Thymus (tissue), 11 donors: ENCODE results near the gene TDP1. TPM values are rescaled to one million over a fixed set of nuclear protein-coding genes. Genes with fewer than 3 reads are reported as not detected.

Experiments used
- DNase-seq, 9 donors: peaks; one replicate each; pipeline ENCODE4 v3.0.0-alpha.2; 2013; ENCODE audit warnings: low spot score in 9 of 9, low read depth in 6 of 9, missing footprints in 1 of 9
- H3K27ac ChIP-seq, 2 donors: one replicate each; pipeline ENCODE4 v1.5.1; 2013; ENCODE audit warnings: control low read depth in 1 of 2, low read depth in 1 of 2, low read length in 1 of 2, mild to moderate bottlenecking in 1 of 2, moderate library complexity in 1 of 2
- H3K27me3 ChIP-seq, 2 donors: one replicate each; pipeline ENCODE4 v1.5.1; 2013; ENCODE audit warnings: low read length in 1 of 2; ENCODE audit not compliant: control insufficient read depth in 2 of 2, insufficient read depth in 1 of 2
- H3K36me3 ChIP-seq, 2 donors: one replicate each; pipeline ENCODE4 v1.5.1; 2013; ENCODE audit warnings: low read length in 1 of 2, mild to moderate bottlenecking in 1 of 2, moderate library complexity in 1 of 2; ENCODE audit not compliant: control insufficient read depth in 2 of 2, insufficient read depth in 2 of 2
- H3K4me1 ChIP-seq, 2 donors: one replicate each; pipeline ENCODE4 v1.5.1; 2013; ENCODE audit warnings: low read length in 2 of 2; ENCODE audit not compliant: control insufficient read depth in 2 of 2, insufficient read depth in 2 of 2
- H3K4me3 ChIP-seq, 2 donors: one replicate each; pipeline ENCODE4 v1.5.1; 2013; ENCODE audit warnings: low read length in 2 of 2, control low read depth in 1 of 2, mild to moderate bottlenecking in 1 of 2
- H3K9me3 ChIP-seq, 2 donors: one replicate each; pipeline ENCODE4 v1.5.1; 2013; ENCODE audit warnings: low read length in 1 of 2, mild to moderate bottlenecking in 1 of 2; ENCODE audit not compliant: control insufficient read depth in 2 of 2, insufficient read depth in 1 of 2
- WGBS: extraction: QIAGEN DNeasy Blood & Tissue Kit; methylation state at CpG from one replicate; pipeline ENCODE4 v1.1.7; 2013; 5-methylcytosine and 5-hydroxymethylcytosine counted together
- polyA plus RNA-seq: library from polyadenylated mRNA; stranded (reverse); fragments of 200-250 nt; gene quantifications from one replicate; pipeline ENCODE4 v1.2.3, GENCODE V29; 2013
- total RNA-seq: library from RNA; stranded (reverse); fragments of 120-200 nt; gene quantifications from one replicate; pipeline ENCODE4 v1.2.4, GENCODE V29; 2013
- donor health status: healthy.

TDP1 gene
- total and polyA plus RNA-seq, 2 donors = 12.5 to 31.4 TPM

- no peak overlapping the region for H3K27ac ChIP-seq
- H3K27me3 ChIP-seq = no peaks in the 10 kb centered on the region
- H3K4me1 ChIP-seq = peaks cover 0 to 4% of the 10 kb centered on the region in 2 donors
- no peaks in the 10 kb centered on the region for H3K9me3 ChIP-seq
- no peak for DNase-seq
- WGBS = 91% methylated on average over 2 of the region's 2 CpGs
- H3K36me3 ChIP-seq = no peaks in the 10 kb centered on the region
- H3K4me3 ChIP-seq = no peak overlapping the region
These were observed 43.5 kb upstream of the TDP1 start for GRCh38 chr14:89912221-89912620.

GRCh38 chr14:89912667-89913211 lies 43.0 kb upstream of the TDP1 start:
- H3K27me3 ChIP-seq = no peaks in the 10 kb centered on the region
- DNase-seq = no peak
- no peaks in the 10 kb centered on the region for H3K36me3 ChIP-seq
- H3K27ac ChIP-seq = peak overlapping the region in 1 of 2 donors; percentile 33
- H3K4me1 ChIP-seq = peaks cover 0 to 4% of the 10 kb centered on the region in 2 donors
- H3K9me3 ChIP-seq = no peaks in the 10 kb centered on the region
- WGBS = 47% methylated on average over 9 of the region's 9 CpGs
- no peak overlapping the region for H3K4me3 ChIP-seq

DNA sequence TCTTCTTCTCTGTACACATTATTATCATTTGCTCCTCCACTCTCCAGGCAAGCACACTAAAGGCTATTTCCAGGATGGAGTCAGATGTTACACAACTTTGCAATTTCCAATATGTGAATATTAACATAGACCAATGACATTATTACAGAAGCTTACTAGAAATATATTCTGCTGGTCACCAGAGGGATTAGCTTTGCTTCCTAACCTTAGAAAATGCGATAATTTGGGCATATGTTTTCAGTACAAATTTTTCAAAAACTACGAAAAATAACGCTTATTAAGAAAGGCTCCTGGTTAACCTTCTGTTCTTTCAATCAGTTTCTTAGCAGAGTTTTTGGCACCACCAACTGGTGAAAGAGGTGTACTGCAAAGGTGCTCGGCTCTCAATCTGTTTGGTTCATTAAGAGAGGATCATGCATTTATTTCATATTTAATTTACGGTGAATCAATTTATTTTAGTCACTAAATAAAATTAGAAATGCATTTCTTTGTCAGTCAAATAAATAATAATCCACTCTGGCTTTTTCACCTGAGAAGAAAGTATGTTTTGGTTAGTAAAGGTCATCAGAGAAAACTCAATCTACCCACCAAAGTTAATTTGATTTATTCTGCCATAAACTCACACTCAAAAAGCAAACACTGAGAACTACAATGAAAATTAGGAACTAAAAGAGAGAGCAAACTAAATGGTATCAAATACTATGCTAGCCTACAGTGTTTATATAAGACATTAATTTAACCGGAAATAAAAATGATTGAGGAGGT lies 40.4 kb upstream of the TDP1 start:
- WGBS = 24% methylated on average over 6 of the region's 6 CpGs
- H3K4me3 ChIP-seq = no peak overlapping the region

GRCh38 chr14:89918721-89919120 lies 37.0 kb upstream of the TDP1 start:
- no peak overlapping the region for H3K27ac ChIP-seq
- H3K4me3 ChIP-seq = no peak overlapping the region
- no peaks in the 10 kb centered on the region for H3K4me1 ChIP-seq
- no peaks in the 10 kb centered on the region for H3K36me3 ChIP-seq
- no peak for DNase-seq
- H3K9me3 ChIP-seq = no peaks in the 10 kb centered on the region
- WGBS = 98% methylated on average over 2 of the region's 2 CpGs
- no peaks in the 10 kb centered on the region for H3K27me3 ChIP-seq

More for the DNA sequence above, 40.4 kb upstream of the TDP1 start:
- DNase-seq = peak in 8 of 9 donors; percentile 26 to 74 (median 54)
- Histone ChIP-seq H3K36me3 (no peaks in the 10 kb centered on the region), H3K27ac (no peak overlapping the region), H3K27me3 (no peaks in the 10 kb centered on the region), H3K9me3 (no peaks in the 10 kb centered on the region), H3K4me1 (peaks cover 0 to 4% of the 10 kb centered on the region in 2 donors)

DNA sequence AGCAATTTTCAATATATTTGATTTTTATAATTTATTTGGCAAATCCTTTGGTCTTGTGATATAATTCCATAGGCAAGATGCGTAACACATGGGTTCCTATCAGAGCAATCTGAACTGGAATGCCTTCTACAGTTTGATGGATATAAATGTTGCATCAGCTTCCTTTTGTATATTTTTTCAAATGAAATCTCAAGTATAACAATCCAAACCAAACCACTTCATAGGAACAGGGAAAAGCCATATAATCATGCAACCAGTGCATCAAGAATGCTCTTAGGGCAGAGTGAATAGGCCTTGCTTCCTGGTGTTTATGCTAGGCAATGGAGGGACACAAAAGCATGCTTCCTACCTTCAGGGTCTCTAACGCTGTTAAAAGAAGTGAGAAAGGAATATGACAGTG lies 35.7 kb upstream of the TDP1 start:
- H3K4me3 ChIP-seq = no peak overlapping the region
- H3K36me3 ChIP-seq = no peaks in the 10 kb centered on the region
- H3K27me3 ChIP-seq = no peaks in the 10 kb centered on the region
- no peaks in the 10 kb centered on the region for H3K4me1 ChIP-seq
- DNase-seq = no peak
- H3K27ac ChIP-seq = no peak overlapping the region
- H3K9me3 ChIP-seq = no peaks in the 10 kb centered on the region
- WGBS = over 99% methylated on average over 2 of the region's 2 CpGs

DNA sequence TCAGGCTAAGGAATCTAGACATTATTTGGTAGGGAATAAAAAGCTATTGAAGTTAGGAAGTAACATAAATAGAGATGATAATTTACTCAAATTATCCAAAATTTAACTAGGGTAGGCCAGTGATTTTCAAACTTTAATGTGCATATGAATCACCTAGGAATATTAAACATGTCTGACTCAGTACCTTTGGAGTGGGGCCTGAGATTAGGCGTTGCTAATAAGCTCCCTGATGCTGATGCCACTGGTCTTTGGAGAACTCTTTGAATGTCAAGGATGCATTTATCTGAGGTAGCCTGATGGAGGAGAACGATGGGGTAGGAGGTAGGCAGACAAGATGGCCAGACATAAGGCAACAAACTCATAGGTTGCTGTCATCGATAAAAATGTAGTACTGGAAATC lies 34.4 kb upstream of the TDP1 start:
- 99% methylated on average over 3 of the region's 3 CpGs for WGBS
- no peak overlapping the region for H3K27ac ChIP-seq
- H3K27me3 ChIP-seq = no peaks in the 10 kb centered on the region
- H3K4me1 ChIP-seq = no peaks in the 10 kb centered on the region
- no peak for DNase-seq
- no peak overlapping the region for H3K4me3 ChIP-seq
- no peaks in the 10 kb centered on the region for H3K9me3 ChIP-seq
- no peaks in the 10 kb centered on the region for H3K36me3 ChIP-seq

DNA sequence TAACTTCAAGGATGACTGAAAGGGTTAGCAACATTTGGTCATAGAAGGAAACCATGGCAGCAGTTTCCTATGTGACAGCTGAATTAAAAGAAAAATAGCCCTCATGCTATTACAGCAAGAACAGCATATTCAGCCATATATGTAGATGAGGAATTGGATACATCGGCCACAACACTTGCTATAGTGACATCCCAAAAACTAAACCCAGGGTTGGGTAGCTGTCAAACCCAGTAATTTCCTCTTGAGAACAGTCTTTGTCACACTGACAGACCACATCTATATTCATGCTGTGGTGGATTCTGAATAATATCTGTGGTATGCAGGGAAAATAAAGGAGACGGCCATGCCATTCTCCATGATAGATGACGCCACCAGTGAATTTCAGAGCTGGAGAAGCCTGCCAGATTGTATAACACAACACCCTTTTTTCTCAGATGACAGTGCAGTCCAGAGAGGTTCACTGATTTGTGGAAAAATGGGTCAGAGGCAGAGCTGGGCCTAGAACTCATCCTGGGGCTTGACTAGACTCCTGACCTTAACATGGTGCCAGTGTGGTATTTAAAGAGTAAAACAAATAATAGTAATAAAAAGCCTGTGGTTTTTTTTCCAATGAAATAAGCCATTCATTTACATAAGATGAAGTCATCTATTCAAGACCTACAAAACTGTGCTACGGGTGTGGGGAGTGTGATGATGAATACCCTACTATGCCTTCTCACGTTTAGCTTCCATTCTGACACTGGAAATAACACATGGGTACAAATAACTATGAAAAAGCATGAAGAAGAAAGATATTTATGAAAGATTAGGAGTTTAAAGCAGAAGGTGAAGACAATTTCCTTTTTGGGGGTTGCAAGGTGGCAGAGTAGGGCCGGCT lies 33.5 kb upstream of the TDP1 start:
- no peaks in the 10 kb centered on the region for H3K36me3 ChIP-seq
- H3K9me3 ChIP-seq = no peaks in the 10 kb centered on the region
- 97% methylated on average over 6 of the region's 6 CpGs for WGBS
- H3K4me3 ChIP-seq = no peak overlapping the region
- no peak for DNase-seq
- no peaks in the 10 kb centered on the region for H3K4me1 ChIP-seq
- H3K27me3 ChIP-seq = no peaks in the 10 kb centered on the region
- H3K27ac ChIP-seq = no peak overlapping the region

DNA sequence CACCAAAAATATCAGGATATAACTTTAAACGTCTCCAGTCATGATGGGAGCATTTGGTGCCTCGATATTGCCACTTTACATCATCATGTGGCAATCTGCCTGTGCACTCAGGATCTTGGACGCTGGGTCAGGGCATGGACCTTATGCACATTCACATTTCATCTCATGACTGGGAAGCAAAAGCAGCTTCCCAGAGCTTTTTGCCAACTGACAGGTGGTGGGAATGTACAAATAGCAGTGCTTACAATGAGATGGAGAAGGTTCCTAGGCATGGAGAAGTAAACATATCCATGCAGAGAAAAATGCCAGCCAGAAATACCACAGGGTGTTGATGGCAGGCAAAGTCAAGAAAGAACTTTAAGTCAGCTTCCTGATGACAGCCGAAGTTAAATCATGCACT lies 31.5 kb upstream of the TDP1 start:
- Histone ChIP-seq H3K27me3 (no peaks in the 10 kb centered on the region), H3K4me1 (no peaks in the 10 kb centered on the region), H3K4me3 (no peak overlapping the region), H3K9me3 (no peaks in the 10 kb centered on the region), H3K36me3 (no peaks in the 10 kb centered on the region), H3K27ac (no peak overlapping the region)
- WGBS = 85% methylated on average over 4 of the region's 4 CpGs
- no peak for DNase-seq

DNA sequence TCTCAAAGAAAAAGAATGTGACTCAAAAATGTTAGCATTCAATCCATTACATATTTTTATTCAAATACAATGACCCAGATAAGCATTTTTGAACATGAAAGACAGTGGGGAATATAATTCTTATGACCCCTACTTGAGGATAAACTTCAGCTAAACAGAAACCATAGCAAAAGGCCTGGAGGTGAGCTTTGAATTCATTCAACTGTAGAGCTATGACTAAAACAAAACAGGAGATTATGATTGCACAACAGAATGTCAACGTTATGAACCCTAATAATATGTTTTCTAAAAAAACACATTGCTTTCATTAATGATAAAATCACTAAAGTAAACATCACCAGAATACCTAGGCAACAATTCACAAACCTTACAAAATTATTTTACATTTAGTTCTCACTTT lies 29.0 kb upstream of the TDP1 start:
- Histone ChIP-seq H3K4me1 (no peaks in the 10 kb centered on the region), H3K4me3 (no peak overlapping the region), H3K27ac (no peak overlapping the region), H3K27me3 (no peaks in the 10 kb centered on the region), H3K36me3 (no peaks in the 10 kb centered on the region), H3K9me3 (no peaks in the 10 kb centered on the region)
- no peak for DNase-seq
- WGBS = 90% methylated on average over 1 of the region's 1 CpG
